Measurements from ENCODE around the gene FBN2. TPM values are rescaled to one million over a fixed set of nuclear protein-coding genes. Genes with fewer than 3 reads are reported as not detected.

The FBN2 gene
- total RNA-seq, 1 experiment from 2014 or later: 0.42 TPM

GRCh38 chr5:128304088-128304487, 234.0 kb downstream of the FBN2 start:
- no TSS peak for BruUV-seq (replicated peaks)
- Histone ChIP-seq H3K36me3 (ENCODE audit: control insufficient read depth in 1 of 2, insufficient read depth in 2 of 2, low read length in 2 of 2) (no peaks in the 10 kb centered on the region), H3K9me2 (ENCODE audit: insufficient read depth) (no peaks in the 10 kb centered on the region), H3K4me3 (replicated peaks in 1 of 2; ENCODE audit: low read depth in 1 of 2, low read length in 2 of 2) (no peak overlapping the region), H3K9me3 (ENCODE audit: control insufficient read depth in 1 of 2, insufficient read depth in 1 of 2, low read depth in 1 of 2, low read length in 2 of 2) (no peaks in the 10 kb centered on the region), H3K27ac (ENCODE audit: low read depth, low read length) (no peak overlapping the region), H3K79me2 (ENCODE audit: insufficient read depth, low read length) (no peaks in the 10 kb centered on the region), H3K9ac (ENCODE audit: low read length) (no peak overlapping the region), H3K4me1 (ENCODE audit: control insufficient read depth in 1 of 2, insufficient read depth in 2 of 2, low read length in 2 of 2) (no peaks in the 10 kb centered on the region), H3K27me3 (ENCODE audit: insufficient read depth, low read length) (no peaks in the 10 kb centered on the region), H2AFZ (ENCODE audit: low read depth, low read length, poor library complexity, severe bottlenecking) (no peak overlapping the region), H4K20me1 (ENCODE audit: insufficient read depth) (no peaks in the 10 kb centered on the region), H3K4me2 (ENCODE audit: low read length) (no peak overlapping the region)
- POLR2A ChIA-PET: no interaction called here
- ATAC-seq (no peak), DNase-seq (ENCODE audit: low read depth, low spot score) (no peak)
- RAD21 ChIA-PET (ENCODE audit: low non-redundant PET in 1 of 2, low total read pairs in 2 of 2, uncharacterized antibody in 2 of 2, unreplicated experiment in 2 of 2): no interaction called here
- TF ChIP-seq EGR1 (IDR thresholded peaks at IDR 0.05; ENCODE audit: low read depth) (no peak), EZH2 (IDR thresholded peaks at IDR 0.05) (no peak), JUND (IDR thresholded peaks at IDR 0.05) (no peak), YY1 (IDR thresholded peaks at IDR 0.05; ENCODE audit: extremely low read depth, insufficient replicate concordance, low read depth, low read length) (no peak), REST (IDR thresholded peaks at IDR 0.05; ENCODE audit: low read depth) (no peak), ZNF274 (IDR thresholded peaks at IDR 0.05; ENCODE audit: low read depth, low read length) (no peak), POLR2A (IDR thresholded peaks at IDR 0.05; ENCODE audit: borderline replicate concordance, extremely low read depth, insufficient read depth, insufficient read length) (no peak), CEBPB (IDR thresholded peaks at IDR 0.05; ENCODE audit: low read depth) (no peak)
- CTCF ChIA-PET: no interaction called here
- intact Hi-C loops (cut with micrococcal nuclease): no loop called here

- no peaks in the 10 kb centered on the region for H3K36me3 ChIP-seq (ENCODE audit: control insufficient read depth in 1 of 2, insufficient read depth in 2 of 2, low read length in 2 of 2)
- H2AFZ ChIP-seq (ENCODE audit: low read depth, low read length, poor library complexity, severe bottlenecking): no peak overlapping the region
- H3K27me3 ChIP-seq (ENCODE audit: insufficient read depth, low read length): no peaks in the 10 kb centered on the region
- H3K9me2 ChIP-seq (ENCODE audit: insufficient read depth): no peaks in the 10 kb centered on the region
- H3K9me3 ChIP-seq (ENCODE audit: control insufficient read depth in 1 of 2, insufficient read depth in 1 of 2, low read depth in 1 of 2, low read length in 2 of 2): no peaks in the 10 kb centered on the region
- no peak for ATAC-seq
- no peak overlapping the region for H3K4me3 ChIP-seq (replicated peaks in 1 of 2; ENCODE audit: low read depth in 1 of 2, low read length in 2 of 2)
- RAD21 ChIA-PET (ENCODE audit: low non-redundant PET in 1 of 2, low total read pairs in 2 of 2, uncharacterized antibody in 2 of 2, unreplicated experiment in 2 of 2): no interaction called here
- intact Hi-C loops (cut with micrococcal nuclease): no loop called here
- DNase-seq (ENCODE audit: low read depth, low spot score): no peak
- TF ChIP-seq RAD21 (IDR thresholded peaks at IDR 0.05; ENCODE audit: low read depth) (no peak), REST (IDR thresholded peaks at IDR 0.05; ENCODE audit: low read depth) (no peak), ELF1 (IDR thresholded peaks at IDR 0.05; ENCODE audit: borderline replicate concordance, low read depth) (no peak), EZH2 (IDR thresholded peaks at IDR 0.05) (no peak), MAX (IDR thresholded peaks at IDR 0.05) (no peak), ATF3 (IDR thresholded peaks at IDR 0.05) (no peak)
- CTCF ChIA-PET: no interaction called here
- H3K4me2 ChIP-seq (ENCODE audit: low read length): no peak overlapping the region
- no peak overlapping the region for H3K27ac ChIP-seq (ENCODE audit: low read depth, low read length)
- H3K79me2 ChIP-seq (ENCODE audit: insufficient read depth, low read length): no peaks in the 10 kb centered on the region
- no peaks in the 10 kb centered on the region for H3K4me1 ChIP-seq (ENCODE audit: control insufficient read depth in 1 of 2, insufficient read depth in 2 of 2, low read length in 2 of 2)
- H4K20me1 ChIP-seq (ENCODE audit: insufficient read depth): no peaks in the 10 kb centered on the region
- H3K9ac ChIP-seq (ENCODE audit: low read length): no peak overlapping the region
- POLR2A ChIA-PET: no interaction called here
- no TSS peak for BruUV-seq (replicated peaks)
These were observed 234.5 kb downstream of the FBN2 start for GRCh38 chr5:128303593-128303992.
